ENCODE data around the gene KCNIP4.

- TF ChIP-seq CTCF (IDR thresholded peaks at IDR 0.05) (no peak), POLR2A (IDR thresholded peaks at IDR 0.05) (no peak)
These were observed 1025.6 kb downstream of the KCNIP4 start for GRCh38 chr4:20922962-20923361.

Measured in tibial nerve (tissue), 3 donors.